ENCODE results near the gene PDCD2L.

- TF ChIP-seq CTCF (optimal IDR thresholded peaks at IDR 0.05 in 1 of 3, IDR thresholded peaks at IDR 0.05 in 1 of 3, conservative IDR thresholded peaks at IDR 0.05 in 1 of 3; ENCODE audit: extremely low read depth in 1 of 3, insufficient read depth in 2 of 3, low read length in 3 of 3) (no peak), EZH2 (IDR thresholded peaks at IDR 0.05; ENCODE audit: low read length) (no peak)
These were observed 53.2 kb downstream of the PDCD2L start for GRCh38 chr19:34457446-34457845.
